ENCODE data around the gene SERF2. TPM values are rescaled to one million over a fixed set of nuclear protein-coding genes. Genes with fewer than 3 reads are reported as not detected.

SERF2 gene
- total and polyA plus RNA-seq, 2 of the 8 experiments (the other 6 are each of a cell fraction or from before 2014, with no cell fraction given) = 655 to 999 TPM

DNA sequence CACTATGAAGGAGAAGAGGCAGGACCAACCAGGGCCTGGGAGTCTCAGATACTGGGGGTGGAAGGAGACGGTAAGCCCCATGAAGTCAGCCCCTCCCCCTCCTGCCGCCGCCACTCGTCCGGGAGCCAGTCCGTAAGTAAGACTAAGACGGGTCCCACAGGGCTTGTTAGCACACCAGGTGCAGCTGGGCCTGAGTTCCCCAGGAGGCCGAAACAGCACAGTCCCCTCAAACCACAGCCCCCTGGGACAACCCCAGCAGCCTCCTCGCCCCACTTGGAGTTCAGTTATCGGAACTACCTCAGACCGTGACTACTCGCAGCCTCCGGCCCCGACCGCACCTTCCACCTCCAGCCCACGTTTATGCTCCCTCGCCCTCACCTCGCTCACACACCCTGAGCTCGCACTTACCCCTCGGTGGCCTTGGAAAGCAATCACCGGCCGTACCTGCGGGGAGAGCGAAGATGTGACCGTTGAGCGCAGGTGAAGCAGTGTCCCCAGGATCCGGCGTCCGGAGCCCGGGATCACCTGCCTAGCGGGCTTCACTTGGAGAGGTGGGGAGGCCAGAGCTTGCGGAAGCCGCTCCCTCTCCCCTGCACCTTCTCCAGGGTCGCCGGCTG, 15.9 kb upstream of the SERF2 start (continued):
- no peak for TF ChIP-seq SUZ12 (IDR thresholded peaks at IDR 0.05; ENCODE audit: low read length)
